ENCODE results near the gene TLR10.
"Not testable (repeated sequence)": the region's sequence is repeated elsewhere in the genome, so short reads cannot be mapped to it uniquely, and the experiment has no call there.

TLR10 gene

GRCh38 chr4:38802561-38803355, 20.0 kb upstream of the TLR10 start:
- DNase-seq = no peak

GRCh38 chr4:38800961-38801450, 18.2 kb upstream of the TLR10 start:
- DNase-seq = no peak

DNA sequence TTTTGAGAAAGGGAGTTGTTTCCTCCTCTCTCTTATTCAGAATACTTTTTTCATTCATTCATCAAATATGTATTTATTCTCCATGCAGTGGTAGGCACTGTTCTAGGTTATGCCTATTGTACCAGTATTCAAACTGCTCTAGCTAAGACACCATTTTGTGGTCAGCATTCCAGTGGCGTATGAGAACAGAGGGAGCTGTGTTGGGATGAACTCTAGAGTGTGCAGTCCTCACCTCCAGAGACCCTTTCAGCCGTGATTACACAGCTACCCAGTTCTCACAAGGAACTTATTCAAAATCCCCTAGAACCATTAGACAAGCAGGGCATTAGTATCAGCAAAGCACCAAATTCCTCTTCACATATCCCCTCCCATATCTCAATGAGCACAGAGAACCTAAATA, 17.6 kb upstream of the TLR10 start:
- DNase-seq = no peak

DNA sequence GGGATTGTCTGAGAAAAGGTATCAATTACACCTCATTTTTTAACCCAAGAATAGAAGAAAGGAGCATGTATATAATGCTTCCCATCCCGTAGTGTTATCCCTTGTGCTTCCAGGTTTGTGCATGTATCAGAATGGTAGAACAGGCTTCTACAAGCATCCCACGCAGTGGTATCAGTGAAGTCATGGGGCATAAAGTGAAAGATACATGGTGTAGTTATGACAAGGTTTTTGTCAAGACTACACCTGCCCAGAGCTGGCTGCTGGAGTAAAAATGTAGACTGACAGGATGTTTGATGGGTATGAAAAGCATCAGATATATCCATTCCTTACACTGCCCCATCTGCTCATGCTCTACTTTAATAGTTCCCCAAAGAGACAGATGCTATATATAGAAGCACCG, 12.3 kb upstream of the TLR10 start:
- DNase-seq = no peak

DNA sequence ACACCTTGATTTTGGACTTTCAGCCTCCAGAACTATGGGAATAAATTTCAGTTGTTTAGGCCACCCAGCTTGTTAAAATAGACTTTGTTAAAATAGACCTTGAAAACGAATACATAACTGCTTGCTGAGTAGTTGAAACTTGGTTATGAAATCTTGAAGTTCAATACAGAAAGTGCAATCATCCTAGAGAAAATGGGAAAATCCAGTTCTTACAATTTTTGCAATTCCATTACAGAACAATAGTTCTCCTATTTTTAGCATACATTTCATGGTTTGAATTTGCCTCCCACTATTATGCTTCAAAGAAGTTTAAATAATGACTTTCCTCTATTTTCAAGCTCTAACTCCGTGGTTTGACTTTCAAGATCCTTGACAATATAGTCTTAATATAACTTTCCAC, 11.3 kb upstream of the TLR10 start:
- DNase-seq = no peak

GRCh38 chr4:38791010-38791409, 8.2 kb upstream of the TLR10 start:
- no peak for DNase-seq

GRCh38 chr4:38788317-38788716, 5.5 kb upstream of the TLR10 start:
- DNase-seq = no peak

GRCh38 chr4:38787693-38788092, 4.9 kb upstream of the TLR10 start:
- DNase-seq = no peak

DNA sequence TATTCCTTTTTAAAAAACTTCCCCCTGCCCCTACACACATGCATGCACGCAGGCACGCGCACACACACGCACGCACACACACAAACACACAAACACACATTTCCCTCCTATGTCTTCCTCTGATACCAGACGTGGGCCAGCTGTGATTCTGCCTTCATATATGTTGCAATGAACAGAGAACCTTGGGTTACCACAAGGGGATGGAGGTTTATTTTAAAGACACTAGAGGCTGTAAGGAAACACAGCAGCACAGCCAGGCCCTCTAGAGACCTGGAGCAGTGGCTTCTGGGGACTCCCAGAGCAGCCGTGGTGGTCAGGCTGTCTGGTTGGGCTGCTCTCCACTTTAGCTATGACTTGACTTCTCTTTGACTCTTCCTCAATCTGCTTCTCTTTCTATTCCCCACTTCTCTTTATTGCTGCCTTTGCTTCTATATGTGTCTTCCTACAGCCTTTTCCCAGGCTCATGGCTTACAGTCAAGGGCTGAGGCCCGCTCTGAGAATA, 3.2 kb upstream of the TLR10 start:
- DNase-seq = no peak

DNA sequence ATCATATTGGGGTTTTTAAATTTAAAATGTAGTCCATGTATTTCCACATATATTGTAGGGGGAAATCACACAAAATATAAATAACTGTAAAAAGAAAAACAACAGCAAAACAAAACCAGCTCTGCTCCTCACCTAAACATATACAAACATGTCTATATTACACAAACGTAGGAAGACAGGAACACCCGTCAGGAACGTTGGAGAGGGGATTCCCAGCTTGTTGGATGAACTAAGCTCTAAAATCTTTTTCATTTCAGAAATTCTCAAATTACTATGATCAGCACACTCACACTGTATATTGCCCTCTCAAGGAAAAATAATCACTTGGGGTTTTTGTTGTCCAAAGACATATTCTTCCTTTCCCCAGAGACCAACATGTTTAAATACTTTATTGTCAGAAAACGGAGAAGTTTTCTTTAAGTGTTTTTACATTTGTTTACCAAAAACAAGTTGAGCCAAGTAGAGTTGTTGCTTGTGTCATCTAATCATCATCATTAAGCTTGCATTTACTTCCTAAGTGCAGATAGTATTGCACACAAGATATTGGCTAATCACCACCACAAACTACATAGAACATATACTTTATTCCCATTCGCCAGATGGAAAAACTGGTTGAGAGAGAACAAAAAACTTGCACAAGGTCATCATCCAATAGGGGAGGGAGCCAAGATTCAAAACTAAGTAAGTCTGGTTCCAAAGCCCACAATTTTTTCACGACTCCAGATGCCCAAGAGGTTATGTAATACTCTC, 2.4 kb upstream of the TLR10 start:
- no peak for DNase-seq

DNA sequence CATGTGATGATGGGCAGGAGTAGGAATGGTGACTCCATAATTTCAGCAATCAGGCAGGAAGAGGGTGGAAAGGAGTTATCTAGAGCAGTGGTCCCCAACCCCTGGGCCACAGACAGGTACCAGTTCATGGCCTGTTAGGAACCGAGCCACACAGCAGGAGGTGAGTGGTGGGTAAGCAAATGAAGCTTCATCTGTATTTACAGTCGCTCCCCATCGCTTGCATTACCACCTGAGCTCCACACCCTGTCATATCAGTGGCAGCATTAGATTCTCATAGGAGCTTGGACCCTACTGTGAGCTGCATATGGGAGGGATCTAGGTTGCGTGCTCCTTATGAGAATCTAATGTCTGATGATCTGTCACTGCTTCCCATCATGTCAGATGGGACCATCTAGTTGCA, 1.4 kb upstream of the TLR10 start:
- no peak for DNase-seq

- no peak for DNase-seq
Measured at GRCh38 chr4:38783109-38783460, 295 bp upstream of the TLR10 start.

DNA sequence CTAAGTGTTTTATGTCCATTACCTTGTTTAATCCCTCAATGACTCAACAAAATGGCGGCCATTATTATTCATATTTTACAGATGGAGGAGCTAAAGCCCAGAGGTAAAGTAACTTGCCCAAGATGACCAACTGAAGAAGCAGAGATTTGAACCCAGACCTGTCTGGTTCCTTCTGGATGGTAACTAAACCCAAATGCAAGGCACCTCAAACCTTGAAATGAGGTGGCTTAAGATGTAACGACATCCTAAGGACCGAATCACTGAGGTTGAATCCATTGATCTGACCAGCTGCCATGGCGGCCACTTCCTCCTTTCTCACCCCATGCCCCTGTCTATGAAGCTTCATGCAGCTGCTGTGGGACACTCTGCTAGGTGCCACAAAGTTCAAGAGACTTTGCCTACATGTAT, 932 bp downstream of the TLR10 start:
- no peak for DNase-seq

- DNase-seq = no peak
Measured at GRCh38 chr4:38780833-38781484, 1.8 kb downstream of the TLR10 start.

DNA sequence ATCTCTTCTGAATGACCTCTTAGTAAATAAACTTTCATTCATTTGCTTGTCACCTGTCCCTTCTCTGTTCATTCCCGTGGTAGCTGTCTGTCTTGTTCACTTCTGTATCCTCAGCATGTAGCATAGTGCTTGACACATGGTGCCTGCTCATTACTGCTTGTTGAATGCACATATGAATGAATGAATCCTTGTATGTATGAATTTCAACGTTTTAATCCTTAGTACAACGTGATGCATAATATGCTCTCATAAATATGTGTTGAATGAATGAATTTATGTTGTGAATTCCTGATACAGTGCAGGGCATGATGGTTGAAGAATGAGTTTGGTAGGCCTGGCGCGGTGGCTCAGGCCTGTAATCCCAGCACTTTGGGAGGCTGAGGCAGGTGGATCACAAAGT, 3.0 kb downstream of the TLR10 start:
- no peak for DNase-seq

GRCh38 chr4:38777925-38778324, 4.9 kb downstream of the TLR10 start:
- DNase-seq = not testable (repeated sequence)

DNA sequence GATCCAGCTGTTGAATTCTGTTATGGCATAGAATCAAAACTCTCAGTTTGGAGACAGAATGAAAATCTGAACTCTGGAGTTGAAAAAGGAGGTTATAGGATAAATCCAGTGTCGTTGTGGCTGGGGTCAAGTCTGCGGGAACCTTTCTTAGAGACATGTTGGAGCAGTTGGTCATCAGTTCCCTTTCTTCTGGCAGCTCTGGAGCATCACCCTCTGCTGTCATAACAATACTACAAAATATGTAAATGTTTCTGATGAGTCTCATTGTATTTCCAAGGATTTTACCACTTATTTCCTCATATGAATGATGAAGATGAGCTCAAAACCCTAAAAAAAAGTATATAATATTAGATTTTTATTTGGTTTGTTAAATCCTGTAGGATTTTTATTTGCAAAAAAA, 7.5 kb downstream of the TLR10 start:
- no peak for DNase-seq

DNA sequence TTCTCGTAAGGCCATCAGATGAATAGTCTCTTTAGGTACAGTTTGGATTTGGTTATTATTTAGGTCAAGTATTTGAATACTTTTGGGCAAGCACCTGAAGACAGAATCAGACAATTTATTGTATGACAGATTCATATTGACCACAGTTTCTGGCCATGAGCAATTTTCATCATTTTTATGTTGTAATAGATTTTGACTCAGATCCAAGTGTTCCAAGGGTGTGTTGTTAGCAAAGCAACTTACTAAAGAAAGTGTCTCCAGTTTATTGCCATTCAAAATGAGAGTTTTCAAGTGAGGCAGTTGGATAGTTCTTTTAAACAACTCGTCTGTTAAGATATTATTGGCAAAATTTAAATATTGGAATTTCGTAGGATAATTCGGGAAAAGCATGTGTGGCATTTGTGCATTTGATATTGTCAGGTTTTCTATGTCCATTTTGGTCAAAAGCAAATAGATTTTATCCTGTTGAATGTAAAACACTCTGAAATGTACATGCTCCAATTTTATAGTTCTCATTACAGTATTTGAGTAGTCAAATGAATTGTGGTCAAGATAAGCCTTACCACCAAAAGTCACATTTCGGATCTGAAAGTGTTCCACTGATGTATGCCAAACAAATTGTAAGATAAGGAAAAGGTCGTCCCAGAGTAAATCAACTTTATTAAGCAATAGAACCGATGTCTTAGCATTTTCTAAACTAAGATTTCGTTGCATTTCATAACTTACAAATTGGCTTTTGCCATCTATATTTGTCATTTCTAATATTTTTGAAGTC, 8.4 kb downstream of the TLR10 start:
- DNase-seq = no peak

DNA sequence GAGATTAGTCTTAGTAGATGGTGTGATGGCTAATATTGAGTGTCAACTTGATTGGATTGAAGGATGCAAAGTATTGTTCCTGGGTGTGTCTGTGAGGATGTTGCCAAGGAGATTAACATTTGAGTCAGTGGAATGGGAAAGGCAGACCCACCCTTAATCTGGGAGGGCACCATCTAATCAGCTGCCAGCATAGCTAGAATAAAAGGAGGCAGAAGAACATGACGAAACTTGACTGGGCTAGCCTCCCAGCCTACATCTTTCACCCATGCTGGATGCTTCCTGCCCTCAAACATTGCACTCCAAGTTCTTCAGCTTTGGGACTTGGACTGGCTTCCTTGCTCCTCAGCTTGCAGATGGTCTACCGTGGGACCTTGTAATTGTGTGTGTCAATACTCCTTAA, 12.5 kb downstream of the TLR10 start:
- DNase-seq = not testable (repeated sequence)

- DNase-seq = no peak
Measured at GRCh38 chr4:38769857-38770256, 12.9 kb downstream of the TLR10 start.

GRCh38 chr4:38769441-38769840, 13.3 kb downstream of the TLR10 start:
- no peak for DNase-seq

GRCh38 chr4:38768968-38769394, 13.8 kb downstream of the TLR10 start:
- DNase-seq = no peak

GRCh38 chr4:38766940-38767339, 15.8 kb downstream of the TLR10 start:
- not testable (repeated sequence) for DNase-seq

Data from DMS153 (cell line).